HG02970 (cell line): Measurements from ENCODE around the gene HOXA13.

Experiments
- ATAC-seq: cut with Tn5 transposase; IDR thresholded peaks from one replicate; pipeline ENCODE4 v1.9.1; 2021; ENCODE audit warnings: mild to moderate bottlenecking, moderate library complexity, moderate number of reproducible peaks; ENCODE audit not compliant: unreplicated experiment, low FRiP score

Gene HOXA13

GRCh38 chr7:27237735-27238334 lies 37.9 kb upstream of the HOXA13 start:
- ATAC-seq, result no peak

DNA sequence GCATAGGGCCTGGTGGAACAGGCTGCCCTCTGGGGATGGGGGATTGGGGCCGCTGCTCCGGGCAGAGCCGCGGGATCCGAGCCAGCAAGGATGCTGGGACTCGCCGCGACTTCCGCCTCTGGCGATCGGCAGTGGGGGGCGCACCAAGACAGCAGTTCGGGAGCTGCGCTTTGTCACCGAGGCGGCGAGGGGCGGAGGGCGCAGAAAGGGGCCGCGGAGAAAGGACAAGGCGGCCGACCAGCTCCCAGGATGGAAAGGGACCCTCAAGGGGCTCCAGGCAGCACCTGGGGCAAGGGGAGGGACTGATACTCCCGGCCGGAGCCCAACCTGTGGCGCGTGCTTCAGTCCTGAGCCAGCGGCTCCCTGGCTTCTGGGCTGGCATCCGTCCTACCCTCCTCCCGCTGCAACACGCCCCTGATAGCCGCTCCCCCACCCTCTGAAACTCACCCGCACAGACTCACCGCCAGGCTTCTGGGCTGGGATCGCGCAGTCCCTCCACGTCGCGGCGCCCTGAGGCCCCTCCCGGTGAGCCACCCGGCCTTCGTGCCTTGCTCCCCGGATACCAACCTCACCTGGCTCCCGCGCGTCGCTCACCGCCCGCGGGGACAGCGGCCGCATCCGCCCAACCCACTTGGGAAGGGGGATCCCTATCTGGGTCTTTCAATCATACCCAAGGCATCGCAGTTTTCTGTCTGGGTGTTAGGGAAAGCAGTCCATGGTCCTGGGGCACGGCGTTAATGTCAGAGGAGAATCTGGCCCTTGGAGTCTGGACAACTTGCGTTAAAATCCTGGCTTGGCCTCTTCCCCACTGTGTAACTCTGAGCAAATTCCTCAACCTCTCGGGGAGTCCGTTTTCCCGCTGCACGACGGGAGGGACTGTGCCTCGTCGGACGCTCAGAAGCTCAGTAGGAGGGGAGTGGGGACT lies 35.8 kb upstream of the HOXA13 start:
- ATAC-seq, result no peak

GRCh38 chr7:27229448-27229847 lies 29.6 kb upstream of the HOXA13 start:
- no peak for ATAC-seq

- ATAC-seq, result no peak
Measured at GRCh38 chr7:27224983-27225934, 25.4 kb upstream of the HOXA13 start.

DNA sequence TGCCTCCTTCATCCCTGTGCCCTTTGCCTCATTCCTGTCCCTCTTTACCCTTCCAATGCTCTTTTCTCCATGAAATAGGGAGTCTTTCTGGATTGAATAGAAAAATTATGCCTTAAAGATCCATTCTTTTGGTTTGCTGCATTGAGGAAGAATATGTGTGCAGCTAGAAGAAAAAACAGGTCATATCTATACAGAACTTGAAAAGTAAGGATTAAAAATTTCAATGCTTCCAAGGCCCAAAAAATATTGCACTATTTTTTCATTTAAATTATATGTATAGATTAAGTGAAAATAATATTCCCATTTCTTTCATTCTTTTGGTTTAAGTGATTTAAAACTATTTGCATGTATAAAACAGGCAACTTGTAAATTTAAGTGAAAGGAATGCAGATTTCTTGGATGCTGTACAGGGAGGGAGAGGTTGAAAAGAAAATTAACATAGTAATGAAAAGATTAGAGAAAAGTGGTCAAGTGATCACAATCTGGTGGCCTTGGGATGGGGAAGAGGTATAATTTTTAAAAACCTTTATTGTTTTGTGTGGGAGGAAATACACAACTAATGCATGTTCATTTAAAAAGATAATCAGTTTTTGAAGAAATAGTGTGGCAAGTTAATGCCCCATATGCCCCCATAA lies 24.2 kb upstream of the HOXA13 start:
- no peak for ATAC-seq

DNA sequence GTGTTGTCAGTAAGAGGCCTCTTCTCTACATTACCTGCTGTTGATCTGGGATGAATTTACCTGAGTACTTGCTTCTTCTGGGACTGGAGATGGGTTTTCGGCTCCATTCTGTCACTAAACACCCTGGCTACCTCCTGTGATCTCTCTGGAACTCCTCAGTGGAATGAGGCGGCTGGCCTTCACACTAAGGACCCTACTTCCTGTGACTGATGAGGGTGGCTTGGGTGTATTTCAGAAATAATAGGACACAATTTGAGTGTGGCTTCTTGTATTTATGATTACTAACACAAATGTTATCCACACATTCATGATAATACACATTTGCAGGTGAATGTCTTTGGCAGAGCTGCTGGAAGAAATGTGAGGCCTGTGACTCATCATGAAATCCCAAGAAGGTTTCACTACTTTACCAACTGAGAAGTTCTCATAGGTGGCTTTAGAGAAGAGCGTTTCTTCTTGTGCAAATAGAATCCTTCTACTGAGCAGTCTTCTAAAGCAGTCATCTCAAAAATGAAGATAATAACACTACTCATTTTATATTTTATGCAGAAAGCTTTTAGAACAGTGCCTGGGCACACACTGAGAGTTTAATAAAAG lies 21.4 kb upstream of the HOXA13 start:
- no peak for ATAC-seq

DNA sequence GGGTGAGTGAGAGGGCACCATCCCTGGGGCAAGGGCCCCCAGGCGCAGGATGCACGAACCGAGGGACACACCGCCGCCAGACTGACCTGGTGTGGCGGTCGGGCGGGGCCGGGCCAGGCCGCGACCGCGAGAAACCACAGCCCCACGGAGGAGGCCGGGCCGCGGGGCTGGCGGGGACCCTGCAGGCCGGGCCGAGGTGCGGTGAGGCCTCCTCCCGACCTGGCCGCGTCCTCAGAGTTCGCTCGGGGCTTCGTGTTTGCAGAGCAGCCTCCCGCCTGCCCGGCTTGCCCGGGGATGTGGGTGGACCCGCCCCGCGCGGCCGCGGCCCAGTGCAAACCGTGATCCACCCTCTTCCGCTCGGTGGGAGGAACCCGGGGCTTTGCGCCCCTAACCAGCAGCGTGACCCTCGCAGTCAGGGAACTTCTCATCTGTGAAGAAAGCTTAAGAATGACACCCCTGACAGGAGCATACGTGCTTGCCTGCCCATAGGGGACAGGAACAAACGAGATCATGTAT lies 20.6 kb upstream of the HOXA13 start:
- no peak for ATAC-seq

DNA sequence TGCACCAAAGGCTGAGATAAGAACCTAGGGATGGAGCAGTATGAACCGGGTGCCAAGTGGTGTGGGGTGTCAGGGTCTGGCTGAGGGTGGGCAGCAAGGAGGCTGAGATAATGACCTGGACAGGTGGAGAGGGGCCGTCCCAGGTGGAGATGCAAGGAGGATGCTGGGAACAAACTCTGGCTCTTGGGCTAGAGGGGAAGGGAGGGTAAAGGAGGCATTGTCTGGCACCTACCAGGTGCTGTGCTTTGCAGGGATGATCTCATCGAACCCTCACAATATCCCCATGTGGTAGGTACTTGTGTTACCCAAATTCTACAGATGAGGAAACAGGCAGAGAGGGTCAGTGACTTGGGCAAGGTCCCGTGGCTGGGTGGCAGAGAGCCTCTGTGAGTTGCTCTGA lies 19.9 kb upstream of the HOXA13 start:
- ATAC-seq, result no peak

DNA sequence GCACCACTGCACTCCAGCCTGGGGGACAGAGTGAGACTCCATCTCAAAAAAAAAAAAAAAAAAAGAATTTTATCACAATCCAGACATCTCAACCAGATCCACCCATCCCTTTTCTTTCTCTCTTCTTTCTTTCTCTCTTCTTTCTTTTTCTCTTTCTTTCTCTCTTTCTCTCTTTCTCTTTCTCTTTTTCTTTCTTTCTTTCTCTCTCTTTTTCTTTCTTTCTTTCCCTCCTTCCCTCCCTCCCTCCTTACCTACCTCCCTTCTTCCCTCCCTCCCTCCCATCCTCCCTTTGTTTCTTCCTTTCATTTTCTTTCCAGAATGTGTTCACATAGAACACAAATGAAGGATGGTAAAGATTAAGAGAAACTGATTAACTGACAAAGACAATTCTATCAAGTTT lies 18.1 kb upstream of the HOXA13 start:
- no peak for ATAC-seq

- ATAC-seq, result no peak
Measured at GRCh38 chr7:27215356-27215755, 15.5 kb upstream of the HOXA13 start.

DNA sequence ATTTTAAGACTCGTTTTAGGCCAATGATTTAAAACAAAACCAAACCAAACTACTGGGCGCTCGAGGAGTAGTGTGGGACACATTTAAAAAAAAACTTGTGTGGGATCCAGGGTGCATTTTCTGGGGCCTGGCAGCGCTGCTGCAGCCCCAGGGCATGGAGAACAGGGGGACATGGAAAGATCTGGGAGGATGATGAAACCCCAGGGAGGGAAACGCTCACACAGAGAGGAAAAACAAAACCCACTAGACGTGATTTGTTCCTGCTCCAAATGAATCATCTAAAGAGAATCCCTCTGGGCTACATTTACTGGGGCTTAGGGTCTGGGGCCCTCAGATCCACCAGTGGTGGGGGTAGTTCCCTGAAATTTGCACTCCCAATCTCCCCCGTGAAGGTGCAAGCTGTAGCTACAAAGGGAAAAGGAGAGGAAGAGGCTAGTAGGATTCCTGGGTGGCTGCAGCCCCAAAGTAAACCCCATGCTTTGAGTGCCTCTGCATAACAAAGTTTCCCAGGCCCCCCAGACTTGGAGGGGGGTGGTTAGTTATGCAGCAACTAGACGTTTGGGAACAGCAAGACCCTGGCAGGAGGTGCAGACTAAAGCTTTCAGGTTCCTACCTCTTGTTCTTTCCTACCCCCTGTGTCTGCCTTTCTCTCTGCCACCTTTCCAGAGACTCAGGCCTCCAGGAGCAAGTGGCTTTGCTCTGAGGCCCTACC lies 14.5 kb upstream of the HOXA13 start:
- no peak for ATAC-seq

- ATAC-seq, result no peak
Measured at GRCh38 chr7:27213433-27214238, 13.7 kb upstream of the HOXA13 start.

- ATAC-seq, result no peak
Measured at GRCh38 chr7:27212497-27213432, 12.9 kb upstream of the HOXA13 start.

- ATAC-seq, result no peak
Measured at GRCh38 chr7:27211764-27212204, 11.9 kb upstream of the HOXA13 start.

DNA sequence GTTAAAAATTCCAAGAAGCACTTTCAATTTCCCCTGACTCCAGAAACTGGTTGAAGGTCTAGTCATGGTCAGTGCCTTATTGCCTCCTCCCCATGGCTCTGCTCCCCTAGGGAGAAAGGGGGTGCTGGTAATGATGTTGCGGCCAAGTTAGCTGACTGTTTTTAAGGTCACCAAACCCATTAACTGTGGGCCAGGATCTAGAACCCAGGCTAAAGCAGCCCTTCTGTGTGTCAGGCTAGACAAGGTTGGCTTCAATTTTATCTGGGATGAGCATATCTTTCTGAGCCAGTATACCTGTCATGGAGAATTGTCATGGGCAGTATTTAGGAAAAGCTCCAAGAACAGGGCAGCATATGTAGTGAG lies 11.2 kb upstream of the HOXA13 start:
- no peak for ATAC-seq

GRCh38 chr7:27210441-27211083 lies 10.7 kb upstream of the HOXA13 start:
- ATAC-seq, result no peak

GRCh38 chr7:27209933-27210440 lies 10.1 kb upstream of the HOXA13 start:
- no peak for ATAC-seq
